ENCODE measurements around the gene NUMA1.

GRCh38 chr11:72023335-72023734 lies 57.0 kb downstream of the NUMA1 start:
- TF ChIP-seq EZH2phosphoT487 (IDR thresholded peaks at IDR 0.05; ENCODE audit: borderline replicate concordance, low read depth, low read length) (no peak), CTCF (conservative IDR thresholded peaks at IDR 0.05; ENCODE audit: low read length) (no peak)

Measured in OCI-LY7 (cell line).